ENCODE results near the gene AOPEP. TPM values are rescaled to one million over a fixed set of nuclear protein-coding genes. Genes with fewer than 3 reads are reported as not detected.

Gene AOPEP
- total and polyA plus RNA-seq, 2 donors (not counting 3 experiments of a cell fraction or from before 2014, with no cell fraction given) = 20.2 to 41.6 TPM

- H3K4me2 ChIP-seq (ENCODE audit: insufficient read depth, low read length) = no peak overlapping the region
- ChIA-PET POLR2A (no interaction called here), CTCF (no interaction called here)
- H3K27ac ChIP-seq (ENCODE audit: insufficient read depth, low read depth, low read length) = no peak overlapping the region
- H3K27me3 ChIP-seq (ENCODE audit: control insufficient read depth in 2 of 2, insufficient read depth in 2 of 2, low read length in 2 of 2) = no peaks in the 10 kb centered on the region
- H3K4me3 ChIP-seq (replicated peaks in 1 of 3; ENCODE audit: insufficient read depth in 1 of 3, low read depth in 1 of 3, low read length in 3 of 3) = no peak overlapping the region
- no peaks in the 10 kb centered on the region for H4K20me1 ChIP-seq (replicated peaks; ENCODE audit: control insufficient read depth, extremely low read depth, insufficient read depth, low read length)
- no peaks in the 10 kb centered on the region for H3K79me2 ChIP-seq (ENCODE audit: control insufficient read depth, insufficient read depth, low read length)
- no peak overlapping the region for H3K9ac ChIP-seq (replicated peaks; ENCODE audit: extremely low read depth, insufficient read depth, low read length)
- TF ChIP-seq EZH2 (IDR thresholded peaks at IDR 0.05; ENCODE audit: borderline replicate concordance, low read depth, low read length, severe bottlenecking) = no peak
- TF ChIP-seq GATA2 (IDR thresholded peaks at IDR 0.05; ENCODE audit: insufficient read depth, insufficient read length, low read depth, low read length) = no peak
- TF ChIP-seq JUN (IDR thresholded peaks at IDR 0.05; ENCODE audit: borderline replicate concordance, insufficient read depth, insufficient read length, low read depth) = no peak
- TF ChIP-seq MYC (IDR thresholded peaks at IDR 0.05; ENCODE audit: low read depth, low read length) = no peak
- TF ChIP-seq FOS (IDR thresholded peaks at IDR 0.05; ENCODE audit: borderline replicate concordance, insufficient read depth, low read length) = no peak
- TF ChIP-seq POLR2AphosphoS5 (IDR thresholded peaks at IDR 0.05; ENCODE audit: insufficient read depth, low read depth, low read length) = no peak
- no peak for TF ChIP-seq POLR2A (IDR thresholded peaks at IDR 0.05; ENCODE audit: low read depth, low read length)
- no peak for TF ChIP-seq MAX (IDR thresholded peaks at IDR 0.05; ENCODE audit: insufficient read depth, insufficient read length)
- no peak for TF ChIP-seq CTCF (IDR thresholded peaks at IDR 0.05; ENCODE audit: extremely low read depth in 1 of 2, insufficient read depth in 1 of 2, low read depth in 1 of 2, low read length in 2 of 2)
- FAIRE-seq = no peak
- intact Hi-C loops (cut with micrococcal nuclease) (no loop called here), dilution Hi-C loops (cut with MboI; ENCODE audit: extremely low pct_ligation_motif_present, low sequenced_read_pairs) (no loop called here)
- BruUV-seq (replicated peaks) = no TSS peak
- H3K9me3 ChIP-seq (replicated peaks; ENCODE audit: control insufficient read depth, insufficient read depth, low read length) = no peaks in the 10 kb centered on the region
- H3K9me1 ChIP-seq (replicated peaks; ENCODE audit: control insufficient read depth, extremely low read depth, insufficient read depth, low read length) = no peaks in the 10 kb centered on the region
- no peaks in the 10 kb centered on the region for H3K36me3 ChIP-seq (ENCODE audit: control insufficient read depth in 2 of 2, extremely low read depth in 1 of 2, insufficient read depth in 2 of 2, low read length in 2 of 2)
- no peak for DNase-seq (ENCODE audit: low read depth, low spot score)
- H3K4me1 ChIP-seq (ENCODE audit: control insufficient read depth, extremely low read depth, insufficient read depth, low read length) = peaks cover 15% of the 10 kb centered on the region
- no peak overlapping the region for H2AFZ ChIP-seq (ENCODE audit: low read depth, low read length)
Observed at GRCh38 chr9:94905606-94906005, 179.1 kb downstream of the AOPEP start.

Data from endothelial cell of umbilical vein (primary cell).